Spleen (tissue), 7 donors: ENCODE measurements around the gene PQBP1.

Experiments used
- POLR2AphosphoS5 ChIP-seq, 3 donors: sonication (generic); formaldehyde crosslinking; IDR thresholded peaks; one replicate each; pipeline ENCODE4 v1.5.1; 2017; ENCODE audit warnings: antibody characterized with exemption in 3 of 3
- TF ChIP-seq, protein P1 (sequence below), 11 experiments: fragments of 200-600 bp in 7 of 11; fragments of 450-650 bp in 4 of 11; sonication (generic) in 4 of 11; IDR thresholded peaks in 8 of 11; conservative IDR thresholded peaks in 3 of 11; 1 replicate in 7 of 11; 2 replicates in 4 of 11; pipeline versions ENCODE4 v1.4.0 to v1.8.0; 2016 to 2021; ENCODE audit warnings: antibody characterized with exemption in 11 of 11, inconsistent platforms in 4 of 11, mild to moderate bottlenecking in 1 of 11
- donor health status: DM: no; HTN: no; CAD: no; lungs with moderate emphysema.
- donor health status: DM: no; HTN: no; CAD: no.
- donor health status: DM: no; HTN: no; CAD: no.

DNA sequence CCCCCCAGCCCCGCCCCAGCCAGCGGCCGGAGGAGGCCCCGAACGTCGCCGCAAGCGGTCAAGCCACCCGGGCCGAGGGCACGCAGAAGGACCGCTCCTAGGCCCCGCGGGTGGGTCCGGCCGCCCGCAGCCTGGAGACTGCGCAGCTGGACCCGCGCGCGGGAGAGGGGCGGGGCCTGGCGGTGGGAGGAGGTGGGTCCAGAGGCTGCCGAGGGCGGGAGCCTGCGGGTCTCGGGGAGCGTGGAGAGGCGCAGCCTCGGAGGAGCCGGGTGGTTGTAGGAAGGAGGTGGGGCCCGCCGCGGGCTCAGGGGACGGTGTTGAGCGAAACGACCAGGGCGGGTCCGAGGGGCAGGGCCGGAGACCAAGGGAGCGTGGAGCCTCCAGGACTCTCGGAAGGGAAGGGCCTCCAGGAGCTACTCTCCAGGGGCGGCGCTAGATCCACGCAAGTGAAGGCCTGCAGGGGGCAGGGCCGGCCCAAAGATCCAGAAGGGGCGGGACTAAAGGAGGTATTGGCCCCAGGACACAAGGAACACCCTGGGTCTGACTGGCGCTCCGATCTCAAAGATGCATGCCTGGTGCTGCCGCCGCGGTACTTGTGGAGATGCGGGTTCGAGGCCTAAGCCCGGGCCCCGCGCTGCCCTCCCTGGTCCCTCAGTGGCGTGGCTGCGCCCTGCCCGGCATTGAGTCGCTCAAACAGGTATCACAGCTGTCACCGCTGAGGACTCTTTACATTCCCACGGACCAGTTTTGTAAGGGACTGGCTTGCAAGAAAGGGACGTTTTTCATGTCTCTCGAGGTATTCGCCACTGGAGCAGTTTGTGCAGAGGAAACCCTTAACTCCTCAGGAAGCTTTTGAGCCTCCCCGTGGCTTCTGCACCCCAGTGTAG lies 6.1 kb upstream of the PQBP1 start:
- TF ChIP-seq, protein P1, sequence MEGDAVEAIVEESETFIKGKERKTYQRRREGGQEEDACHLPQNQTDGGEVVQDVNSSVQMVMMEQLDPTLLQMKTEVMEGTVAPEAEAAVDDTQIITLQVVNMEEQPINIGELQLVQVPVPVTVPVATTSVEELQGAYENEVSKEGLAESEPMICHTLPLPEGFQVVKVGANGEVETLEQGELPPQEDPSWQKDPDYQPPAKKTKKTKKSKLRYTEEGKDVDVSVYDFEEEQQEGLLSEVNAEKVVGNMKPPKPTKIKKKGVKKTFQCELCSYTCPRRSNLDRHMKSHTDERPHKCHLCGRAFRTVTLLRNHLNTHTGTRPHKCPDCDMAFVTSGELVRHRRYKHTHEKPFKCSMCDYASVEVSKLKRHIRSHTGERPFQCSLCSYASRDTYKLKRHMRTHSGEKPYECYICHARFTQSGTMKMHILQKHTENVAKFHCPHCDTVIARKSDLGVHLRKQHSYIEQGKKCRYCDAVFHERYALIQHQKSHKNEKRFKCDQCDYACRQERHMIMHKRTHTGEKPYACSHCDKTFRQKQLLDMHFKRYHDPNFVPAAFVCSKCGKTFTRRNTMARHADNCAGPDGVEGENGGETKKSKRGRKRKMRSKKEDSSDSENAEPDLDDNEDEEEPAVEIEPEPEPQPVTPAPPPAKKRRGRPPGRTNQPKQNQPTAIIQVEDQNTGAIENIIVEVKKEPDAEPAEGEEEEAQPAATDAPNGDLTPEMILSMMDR (IDR thresholded peaks at IDR 0.05 in 8 of 11, conservative IDR thresholded peaks at IDR 0.05 in 3 of 11), result peak in 10 of 11 experiments; percentile 39 to 80 (median 64)
- peak; percentile 72 to 83 (median 82) for TF ChIP-seq POLR2AphosphoS5 (IDR thresholded peaks at IDR 0.05)
